HG03108 (cell line): Measurements from ENCODE around the gene UGT8.
A peak's percentile ranks its signal among the peaks of the same experiment; 100 is the strongest.

ENCODE experiments used
- ATAC-seq: cut with Tn5 transposase; IDR thresholded peaks from one replicate; pipeline ENCODE4 v1.9.1; 2021; ENCODE audit warnings: moderate library complexity; ENCODE audit not compliant: unreplicated experiment

UGT8 gene

GRCh38 chr4:114690571-114690970 is 92.0 kb downstream of the UGT8 start:
- no peak for ATAC-seq

GRCh38 chr4:114691865-114692264 is 93.3 kb downstream of the UGT8 start:
- peak; percentile 93 for ATAC-seq

- no peak for ATAC-seq
Measured at GRCh38 chr4:114692958-114693357, 94.4 kb downstream of the UGT8 start.

GRCh38 chr4:114694770-114695169 is 96.2 kb downstream of the UGT8 start:
- peak; percentile 37 for ATAC-seq

- no peak for ATAC-seq
Measured at GRCh38 chr4:114698231-114698630, 99.6 kb downstream of the UGT8 start.

- no peak for ATAC-seq
Measured at GRCh38 chr4:114701491-114701890, 102.9 kb downstream of the UGT8 start.

- ATAC-seq: no peak
Measured at GRCh38 chr4:114717432-114717831, 118.8 kb downstream of the UGT8 start.

- no peak for ATAC-seq
Measured at GRCh38 chr4:114725066-114725465, 126.5 kb downstream of the UGT8 start.

GRCh38 chr4:114727461-114727860 is 128.9 kb downstream of the UGT8 start:
- no peak for ATAC-seq
